GM13976 (cell line): Measurements from ENCODE around the gene PAX5.

Source experiments
- DNase-seq: peaks from one replicate; pipeline ENCODE4 v3.0.0; 2012; ENCODE audit warnings: low spot score
- in situ Hi-C: fragments of 300-500 bp; cut with MboI; formaldehyde crosslinking; loops from one replicate; pipeline ENCODE4 v1.12.0; 2022; ENCODE audit warnings: low sequenced_read_pairs, mixed read lengths, inconsistent platforms; ENCODE audit not compliant: unreplicated experiment
- TF ChIP-seq, protein P1 (sequence below): IDR thresholded peaks from 2 replicates; pipeline ENCODE4 v1.5.1; 2012; ENCODE audit warnings: borderline replicate concordance, mild to moderate bottlenecking; ENCODE audit not compliant: insufficient read depth; ENCODE audit errors: extremely low read depth, missing control alignments, control extremely low read depth

The PAX5 gene

DNA sequence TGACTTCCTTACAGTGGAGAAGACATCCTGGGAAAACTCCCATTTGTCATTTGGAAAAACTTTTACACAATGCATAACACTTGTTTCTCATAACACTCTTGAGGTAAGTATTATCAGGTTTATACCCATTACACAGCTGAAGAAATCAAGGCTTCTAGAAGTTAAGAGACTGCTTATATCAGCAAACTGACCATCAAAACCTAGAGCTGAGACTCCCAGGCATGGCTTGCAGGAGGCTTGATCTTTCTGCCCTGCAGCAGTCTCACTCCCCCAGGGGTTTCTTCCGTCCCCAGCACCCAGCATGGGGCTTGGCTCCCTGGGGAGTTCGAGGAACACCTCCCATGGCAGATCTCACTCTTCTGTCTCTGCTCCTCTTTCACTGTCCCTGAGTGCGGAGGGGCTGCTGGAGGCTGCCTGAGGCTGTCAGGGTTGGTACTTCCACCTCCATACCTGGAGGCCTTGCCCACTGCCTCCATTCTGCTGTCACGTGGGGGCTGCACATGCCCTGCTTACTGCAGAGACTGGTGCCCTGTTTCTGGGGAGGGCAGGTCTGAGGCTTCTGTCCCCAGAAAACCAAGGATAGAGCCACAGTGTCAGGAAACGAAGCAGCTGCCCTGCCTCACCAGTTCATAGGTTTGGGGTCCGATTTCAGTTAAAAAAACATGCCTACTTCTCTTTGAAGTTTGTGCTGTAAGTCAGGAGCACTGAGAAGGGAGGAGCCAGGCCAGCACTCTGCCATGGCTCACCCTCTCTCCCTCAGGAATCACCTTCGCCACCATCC is 202.5 kb downstream of the PAX5 start:
- TF ChIP-seq, protein P1, sequence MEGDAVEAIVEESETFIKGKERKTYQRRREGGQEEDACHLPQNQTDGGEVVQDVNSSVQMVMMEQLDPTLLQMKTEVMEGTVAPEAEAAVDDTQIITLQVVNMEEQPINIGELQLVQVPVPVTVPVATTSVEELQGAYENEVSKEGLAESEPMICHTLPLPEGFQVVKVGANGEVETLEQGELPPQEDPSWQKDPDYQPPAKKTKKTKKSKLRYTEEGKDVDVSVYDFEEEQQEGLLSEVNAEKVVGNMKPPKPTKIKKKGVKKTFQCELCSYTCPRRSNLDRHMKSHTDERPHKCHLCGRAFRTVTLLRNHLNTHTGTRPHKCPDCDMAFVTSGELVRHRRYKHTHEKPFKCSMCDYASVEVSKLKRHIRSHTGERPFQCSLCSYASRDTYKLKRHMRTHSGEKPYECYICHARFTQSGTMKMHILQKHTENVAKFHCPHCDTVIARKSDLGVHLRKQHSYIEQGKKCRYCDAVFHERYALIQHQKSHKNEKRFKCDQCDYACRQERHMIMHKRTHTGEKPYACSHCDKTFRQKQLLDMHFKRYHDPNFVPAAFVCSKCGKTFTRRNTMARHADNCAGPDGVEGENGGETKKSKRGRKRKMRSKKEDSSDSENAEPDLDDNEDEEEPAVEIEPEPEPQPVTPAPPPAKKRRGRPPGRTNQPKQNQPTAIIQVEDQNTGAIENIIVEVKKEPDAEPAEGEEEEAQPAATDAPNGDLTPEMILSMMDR = no peak
- DNase-seq = no peak
- in situ Hi-C loops = no loop called here

- in situ Hi-C loops = no loop called here
- no peak for DNase-seq
- TF ChIP-seq, protein P1 = no peak
Measured at GRCh38 chr9:36828611-36829013, 205.5 kb downstream of the PAX5 start.

DNA sequence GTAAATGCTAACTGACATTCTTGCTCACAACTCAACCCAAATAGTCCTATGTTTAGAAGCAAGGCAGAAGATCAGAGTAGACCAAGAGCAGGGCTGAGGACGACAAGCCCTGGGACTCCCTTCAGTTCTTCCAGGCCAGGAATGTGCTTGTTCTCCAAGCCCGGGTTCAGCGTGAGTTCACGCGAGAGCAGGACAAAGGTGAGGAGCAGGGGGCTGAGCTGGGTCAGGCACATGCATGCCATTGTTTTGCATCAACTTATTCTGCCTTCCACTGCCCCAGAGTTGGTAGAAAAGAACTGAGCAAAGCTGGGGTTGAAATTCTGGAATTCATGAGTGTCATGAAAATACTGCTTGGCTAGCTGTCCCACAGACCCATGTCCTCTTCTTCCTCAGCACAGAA is 206.5 kb downstream of the PAX5 start:
- TF ChIP-seq, protein P1 = no peak
- DNase-seq = no peak
- in situ Hi-C loops = no loop called here

GRCh38 chr9:36826581-36826980 is 207.5 kb downstream of the PAX5 start:
- TF ChIP-seq, protein P1 = no peak
- DNase-seq = no peak
- in situ Hi-C loops = no loop called here

GRCh38 chr9:36825179-36825578 is 208.9 kb downstream of the PAX5 start:
- in situ Hi-C loops = no loop called here
- TF ChIP-seq, protein P1 = no peak
- no peak for DNase-seq

GRCh38 chr9:36823934-36824333 is 210.1 kb downstream of the PAX5 start:
- TF ChIP-seq, protein P1 = no peak
- in situ Hi-C loops = no loop called here

More at GRCh38 chr9:36823934-36824333, 210.1 kb downstream of the PAX5 start:
- no peak for DNase-seq
